ENCODE results near the gene FAM20A. TPM values are rescaled to one million over a fixed set of nuclear protein-coding genes. Genes with fewer than 3 reads are reported as not detected.

FAM20A gene
- total RNA-seq, 1 experiment from 2014 or later, result not detected

DNA sequence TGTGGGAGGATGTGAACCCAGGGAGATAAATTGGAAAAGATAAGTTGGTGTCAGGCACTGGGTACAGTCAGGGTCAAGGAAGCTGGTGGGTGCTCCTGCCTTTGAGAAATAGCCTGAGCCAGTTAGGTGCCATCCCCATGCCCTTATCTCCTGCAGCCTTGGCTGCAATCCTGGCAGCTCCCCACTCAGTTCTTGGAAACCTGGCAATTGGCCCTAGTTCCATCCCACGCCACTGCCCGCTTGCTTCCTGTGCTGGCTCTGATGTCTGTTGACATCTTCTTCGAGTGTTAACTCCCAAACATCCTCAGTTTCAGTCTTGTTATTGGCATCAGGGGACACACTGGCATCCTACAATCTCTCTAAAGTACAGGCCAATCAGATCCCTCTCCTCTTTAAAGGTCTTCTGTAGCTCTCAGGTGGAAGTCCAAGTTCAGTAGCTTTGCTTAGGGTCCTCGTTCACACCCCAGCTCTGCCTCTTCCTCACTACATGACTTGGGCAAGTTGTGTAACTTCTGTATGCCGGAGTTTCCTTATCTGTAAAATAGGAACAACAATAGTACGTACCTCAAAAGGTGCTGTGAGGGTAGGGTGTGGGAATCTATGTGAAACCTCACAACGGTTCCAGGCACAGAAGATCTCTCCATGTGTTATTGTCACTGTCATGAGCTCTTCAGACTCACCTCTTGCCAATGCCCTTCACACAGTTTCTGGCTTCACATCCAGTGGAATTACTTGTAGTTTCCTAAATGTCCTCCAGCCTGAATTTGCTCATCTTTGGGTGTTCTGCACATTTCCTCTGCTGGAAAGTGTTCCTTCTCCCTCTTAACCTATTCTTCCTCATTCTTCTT lies 102.5 kb downstream of the FAM20A start:
- Histone ChIP-seq H3K4me2 (ENCODE audit: low read length) (no peak overlapping the region), H3K9ac (ENCODE audit: low read length) (no peak overlapping the region), H3K27me3 (ENCODE audit: insufficient read depth, low read length) (no peaks in the 10 kb centered on the region), H3K4me1 (ENCODE audit: control insufficient read depth in 1 of 2, insufficient read depth in 2 of 2, low read length in 2 of 2) (peaks cover 0 to 6% of the 10 kb centered on the region in 2 experiments; a peak in 1 of 4 replicates), H3K9me3 (ENCODE audit: control insufficient read depth in 1 of 2, insufficient read depth in 1 of 2, low read depth in 1 of 2, low read length in 2 of 2) (no peaks in the 10 kb centered on the region), H2AFZ (ENCODE audit: low read depth, low read length, poor library complexity, severe bottlenecking) (no peak overlapping the region), H3K4me3 (replicated peaks in 1 of 2; ENCODE audit: low read depth in 1 of 2, low read length in 2 of 2) (no peak overlapping the region), H3K27ac (ENCODE audit: low read depth, low read length) (no peak overlapping the region), H3K9me2 (ENCODE audit: insufficient read depth) (no peaks in the 10 kb centered on the region), H4K20me1 (ENCODE audit: insufficient read depth) (no peaks in the 10 kb centered on the region), H3K36me3 (ENCODE audit: control insufficient read depth in 1 of 2, insufficient read depth in 2 of 2, low read length in 2 of 2) (no peaks in the 10 kb centered on the region), H3K79me2 (ENCODE audit: insufficient read depth, low read length) (no peaks in the 10 kb centered on the region)
- no peak for TF ChIP-seq CBX3 (IDR thresholded peaks at IDR 0.05; ENCODE audit: low read depth)
- CTCF ChIA-PET, result interaction anchor here (0.9 kb wide), 1 partner anchor 11 kb away, joined by 3 read pairs; no protein-coding TSS in a partner anchor
- intact Hi-C loops (cut with micrococcal nuclease), result no loop called here
- no peak for DNase-seq (ENCODE audit: low read depth, low spot score)
- no peak for ATAC-seq
- RAD21 ChIA-PET (ENCODE audit: low non-redundant PET in 1 of 2, low total read pairs in 2 of 2, uncharacterized antibody in 2 of 2, unreplicated experiment in 2 of 2), result no interaction called here
- no TSS peak for BruUV-seq (replicated peaks)
- POLR2A ChIA-PET, result interaction anchor here (1.5 kb wide), 1 partner anchor 14 kb away, joined by 3 read pairs; the partner anchor contains the start of gene PRKAR1A

GRCh38 chr17:68497885-68498319 lies 103.3 kb downstream of the FAM20A start:
- Histone ChIP-seq H3K36me3 (ENCODE audit: control insufficient read depth in 1 of 2, insufficient read depth in 2 of 2, low read length in 2 of 2) (no peaks in the 10 kb centered on the region), H3K27me3 (ENCODE audit: insufficient read depth, low read length) (no peaks in the 10 kb centered on the region), H3K27ac (ENCODE audit: low read depth, low read length) (no peak overlapping the region), H4K20me1 (ENCODE audit: insufficient read depth) (no peaks in the 10 kb centered on the region), H2AFZ (ENCODE audit: low read depth, low read length, poor library complexity, severe bottlenecking) (no peak overlapping the region), H3K9me3 (ENCODE audit: control insufficient read depth in 1 of 2, insufficient read depth in 1 of 2, low read depth in 1 of 2, low read length in 2 of 2) (no peaks in the 10 kb centered on the region), H3K4me2 (ENCODE audit: low read length) (no peak overlapping the region), H3K4me1 (ENCODE audit: control insufficient read depth in 1 of 2, insufficient read depth in 2 of 2, low read length in 2 of 2) (peaks cover 0 to 6% of the 10 kb centered on the region in 2 experiments; a peak in 1 of 4 replicates), H3K9ac (ENCODE audit: low read length) (no peak overlapping the region), H3K4me3 (replicated peaks in 1 of 2; ENCODE audit: low read depth in 1 of 2, low read length in 2 of 2) (no peak overlapping the region), H3K79me2 (ENCODE audit: insufficient read depth, low read length) (no peaks in the 10 kb centered on the region), H3K9me2 (ENCODE audit: insufficient read depth) (no peaks in the 10 kb centered on the region)
- CTCF ChIA-PET, result interaction anchor here (0.9 kb wide), 1 partner anchor 12 kb away, joined by 3 read pairs; no protein-coding TSS in a partner anchor
- ATAC-seq (no peak), DNase-seq (ENCODE audit: low read depth, low spot score) (no peak)
- intact Hi-C loops (cut with micrococcal nuclease), result no loop called here
- RAD21 ChIA-PET (ENCODE audit: low non-redundant PET in 1 of 2, low total read pairs in 2 of 2, uncharacterized antibody in 2 of 2, unreplicated experiment in 2 of 2), result no interaction called here
- POLR2A ChIA-PET, result interaction anchor here (1.5 kb wide), 1 partner anchor 14 kb away, joined by 3 read pairs; the partner anchor contains the start of gene PRKAR1A
- BruUV-seq (replicated peaks), result no TSS peak
- TF ChIP-seq YY1 (IDR thresholded peaks at IDR 0.05; ENCODE audit: extremely low read depth, insufficient replicate concordance, low read depth, low read length), result no peak
- TF ChIP-seq, protein P1, sequence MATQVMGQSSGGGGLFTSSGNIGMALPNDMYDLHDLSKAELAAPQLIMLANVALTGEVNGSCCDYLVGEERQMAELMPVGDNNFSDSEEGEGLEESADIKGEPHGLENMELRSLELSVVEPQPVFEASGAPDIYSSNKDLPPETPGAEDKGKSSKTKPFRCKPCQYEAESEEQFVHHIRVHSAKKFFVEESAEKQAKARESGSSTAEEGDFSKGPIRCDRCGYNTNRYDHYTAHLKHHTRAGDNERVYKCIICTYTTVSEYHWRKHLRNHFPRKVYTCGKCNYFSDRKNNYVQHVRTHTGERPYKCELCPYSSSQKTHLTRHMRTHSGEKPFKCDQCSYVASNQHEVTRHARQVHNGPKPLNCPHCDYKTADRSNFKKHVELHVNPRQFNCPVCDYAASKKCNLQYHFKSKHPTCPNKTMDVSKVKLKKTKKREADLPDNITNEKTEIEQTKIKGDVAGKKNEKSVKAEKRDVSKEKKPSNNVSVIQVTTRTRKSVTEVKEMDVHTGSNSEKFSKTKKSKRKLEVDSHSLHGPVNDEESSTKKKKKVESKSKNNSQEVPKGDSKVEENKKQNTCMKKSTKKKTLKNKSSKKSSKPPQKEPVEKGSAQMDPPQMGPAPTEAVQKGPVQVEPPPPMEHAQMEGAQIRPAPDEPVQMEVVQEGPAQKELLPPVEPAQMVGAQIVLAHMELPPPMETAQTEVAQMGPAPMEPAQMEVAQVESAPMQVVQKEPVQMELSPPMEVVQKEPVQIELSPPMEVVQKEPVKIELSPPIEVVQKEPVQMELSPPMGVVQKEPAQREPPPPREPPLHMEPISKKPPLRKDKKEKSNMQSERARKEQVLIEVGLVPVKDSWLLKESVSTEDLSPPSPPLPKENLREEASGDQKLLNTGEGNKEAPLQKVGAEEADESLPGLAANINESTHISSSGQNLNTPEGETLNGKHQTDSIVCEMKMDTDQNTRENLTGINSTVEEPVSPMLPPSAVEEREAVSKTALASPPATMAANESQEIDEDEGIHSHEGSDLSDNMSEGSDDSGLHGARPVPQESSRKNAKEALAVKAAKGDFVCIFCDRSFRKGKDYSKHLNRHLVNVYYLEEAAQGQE (IDR thresholded peaks at IDR 0.05; ENCODE audit: low read depth), result no peak
- TF ChIP-seq ELF1 (IDR thresholded peaks at IDR 0.05; ENCODE audit: borderline replicate concordance, low read depth), result no peak
- TF ChIP-seq MAX (IDR thresholded peaks at IDR 0.05), result no peak
- TF ChIP-seq SP1 (IDR thresholded peaks at IDR 0.05; ENCODE audit: low read depth), result no peak
- no peak for TF ChIP-seq FOSL1 (IDR thresholded peaks at IDR 0.05; ENCODE audit: low read depth)
- TF ChIP-seq EZH2 (IDR thresholded peaks at IDR 0.05), result no peak
- TF ChIP-seq ZFX (IDR thresholded peaks at IDR 0.05), result no peak
- TF ChIP-seq ZNF274 (IDR thresholded peaks at IDR 0.05; ENCODE audit: low read depth, low read length), result no peak
- TF ChIP-seq, protein P2, sequence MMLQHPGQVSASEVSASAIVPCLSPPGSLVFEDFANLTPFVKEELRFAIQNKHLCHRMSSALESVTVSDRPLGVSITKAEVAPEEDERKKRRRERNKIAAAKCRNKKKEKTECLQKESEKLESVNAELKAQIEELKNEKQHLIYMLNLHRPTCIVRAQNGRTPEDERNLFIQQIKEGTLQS (IDR thresholded peaks at IDR 0.05), result no peak
- no peak for TF ChIP-seq SRF (IDR thresholded peaks at IDR 0.05; ENCODE audit: low read depth)
- TF ChIP-seq ZBTB33 (IDR thresholded peaks at IDR 0.05; ENCODE audit: extremely low read depth, insufficient replicate concordance, low read length), result no peak

Measured in HCT116 (cell line).